OCI-LY3 (cell line): Measurements from ENCODE around the gene MACROD2.

Experiments
- EZH2phosphoT487 ChIP-seq: fragments of 200-600 bp; shearing (Covaris generic); IDR thresholded peaks from 2 replicates; pipeline ENCODE4 v1.6.1; 2018; ENCODE audit warnings: antibody characterized with exemption, mixed run types, low read depth
- TF ChIP-seq, protein P1 (sequence below): fragments of 200-600, 300-600 bp; sonication (generic); IDR thresholded peaks from 2 replicates; pipeline ENCODE4 v1.5.1; 2014; ENCODE audit warnings: antibody characterized with exemption, low read length, low read depth

DNA sequence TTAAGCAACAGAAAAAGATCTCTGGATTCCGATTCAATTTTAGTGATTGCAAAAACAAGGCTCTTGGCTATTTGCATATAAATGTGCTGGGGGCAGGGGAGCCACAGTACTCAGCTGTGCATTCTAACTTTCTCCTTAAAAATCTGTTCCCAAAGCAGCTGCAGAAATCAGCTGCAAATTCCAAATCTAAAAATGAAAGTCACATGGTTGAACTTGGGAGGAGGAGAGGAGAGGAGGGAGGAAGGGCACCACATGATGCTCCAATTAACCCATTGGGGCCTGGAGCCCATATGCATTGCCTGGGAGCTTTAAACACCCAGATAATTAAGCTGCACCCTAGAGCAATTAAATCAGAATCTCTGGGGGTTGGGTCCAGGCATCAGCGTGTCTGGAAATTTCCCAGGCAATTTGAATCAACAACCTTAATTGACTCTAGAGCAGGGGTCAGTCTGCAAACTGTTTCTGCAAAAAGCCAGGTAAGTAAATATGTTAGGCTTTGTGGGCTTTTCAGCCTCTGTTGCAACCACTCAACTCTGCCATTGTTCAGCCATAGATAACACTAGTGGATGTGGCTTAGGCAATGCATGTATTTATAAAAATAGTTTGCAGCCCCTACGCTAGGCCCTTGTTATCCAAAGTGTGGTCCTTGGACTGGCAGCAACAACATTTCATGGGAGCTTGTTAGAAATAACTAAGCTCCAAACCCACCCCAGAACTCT is 2069.8 kb downstream of the MACROD2 start:
- TF ChIP-seq, protein P1, sequence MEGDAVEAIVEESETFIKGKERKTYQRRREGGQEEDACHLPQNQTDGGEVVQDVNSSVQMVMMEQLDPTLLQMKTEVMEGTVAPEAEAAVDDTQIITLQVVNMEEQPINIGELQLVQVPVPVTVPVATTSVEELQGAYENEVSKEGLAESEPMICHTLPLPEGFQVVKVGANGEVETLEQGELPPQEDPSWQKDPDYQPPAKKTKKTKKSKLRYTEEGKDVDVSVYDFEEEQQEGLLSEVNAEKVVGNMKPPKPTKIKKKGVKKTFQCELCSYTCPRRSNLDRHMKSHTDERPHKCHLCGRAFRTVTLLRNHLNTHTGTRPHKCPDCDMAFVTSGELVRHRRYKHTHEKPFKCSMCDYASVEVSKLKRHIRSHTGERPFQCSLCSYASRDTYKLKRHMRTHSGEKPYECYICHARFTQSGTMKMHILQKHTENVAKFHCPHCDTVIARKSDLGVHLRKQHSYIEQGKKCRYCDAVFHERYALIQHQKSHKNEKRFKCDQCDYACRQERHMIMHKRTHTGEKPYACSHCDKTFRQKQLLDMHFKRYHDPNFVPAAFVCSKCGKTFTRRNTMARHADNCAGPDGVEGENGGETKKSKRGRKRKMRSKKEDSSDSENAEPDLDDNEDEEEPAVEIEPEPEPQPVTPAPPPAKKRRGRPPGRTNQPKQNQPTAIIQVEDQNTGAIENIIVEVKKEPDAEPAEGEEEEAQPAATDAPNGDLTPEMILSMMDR, result no peak
- TF ChIP-seq EZH2phosphoT487, result no peak
